T-helper 1 cell (primary cell): Measurements from ENCODE around the gene UBAC2.
A peak's percentile ranks its signal among the peaks of the same experiment; 100 is the strongest.

Experiments used
- DNase-seq, 5 donors: peaks; one replicate each; pipeline ENCODE4 v3.0.0-alpha.2; 2012 to 2020
- total RNA-seq, 4 donors: gene quantifications; one replicate each; lab custom pipeline; 2026; lab: John Stamatoyannopoulos, UW

The UBAC2 gene, protein sequence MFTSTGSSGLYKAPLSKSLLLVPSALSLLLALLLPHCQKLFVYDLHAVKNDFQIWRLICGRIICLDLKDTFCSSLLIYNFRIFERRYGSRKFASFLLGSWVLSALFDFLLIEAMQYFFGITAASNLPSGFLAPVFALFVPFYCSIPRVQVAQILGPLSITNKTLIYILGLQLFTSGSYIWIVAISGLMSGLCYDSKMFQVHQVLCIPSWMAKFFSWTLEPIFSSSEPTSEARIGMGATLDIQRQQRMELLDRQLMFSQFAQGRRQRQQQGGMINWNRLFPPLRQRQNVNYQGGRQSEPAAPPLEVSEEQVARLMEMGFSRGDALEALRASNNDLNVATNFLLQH
- 47.5 to 70.7 (median 55.1) reads per million in 4 donors for total RNA-seq

DNA sequence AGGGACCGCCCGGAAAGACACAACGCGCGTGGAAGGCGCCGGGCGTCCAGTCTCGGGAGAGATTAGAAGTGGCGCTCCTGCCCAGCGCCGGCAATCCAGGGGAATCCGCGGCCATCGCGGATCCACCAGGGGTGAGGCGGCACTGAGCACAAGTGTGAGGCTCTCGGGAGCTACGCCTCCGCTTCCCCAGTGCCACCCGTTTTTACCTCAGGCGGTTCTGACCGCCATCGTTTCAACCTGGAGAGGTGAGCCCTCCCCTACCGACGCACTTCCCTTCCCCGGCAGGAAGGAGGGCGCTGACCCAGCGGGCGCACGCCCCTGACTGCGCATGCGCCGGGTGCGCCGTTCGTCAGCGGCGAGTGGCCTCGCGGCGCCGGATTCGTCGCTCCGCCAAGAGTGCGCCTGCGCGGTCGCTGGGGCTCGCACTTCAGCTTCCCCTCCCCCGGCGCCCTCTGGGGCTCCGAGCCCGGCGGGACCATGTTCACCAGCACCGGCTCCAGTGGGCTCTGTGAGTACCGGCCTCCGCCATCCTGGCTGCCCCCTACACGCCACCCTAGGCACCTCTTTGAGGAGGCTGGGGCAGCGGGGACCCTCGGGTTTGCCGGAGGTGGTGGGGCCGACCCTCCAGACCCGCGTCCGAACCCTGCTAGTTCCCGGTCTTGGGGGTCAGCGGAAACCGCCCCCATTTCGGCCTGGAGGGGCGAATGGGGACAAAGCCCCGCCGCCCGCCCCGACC is at the start of gene UBAC2:
Gene UBAC2 (plus strand): TSS at position 423 of the 736 bp plus-strand sequence. CDS start 55 bp downstream, at position 478.
- DNase-seq = peak; percentile 93 to 99 (median 95)

DNA sequence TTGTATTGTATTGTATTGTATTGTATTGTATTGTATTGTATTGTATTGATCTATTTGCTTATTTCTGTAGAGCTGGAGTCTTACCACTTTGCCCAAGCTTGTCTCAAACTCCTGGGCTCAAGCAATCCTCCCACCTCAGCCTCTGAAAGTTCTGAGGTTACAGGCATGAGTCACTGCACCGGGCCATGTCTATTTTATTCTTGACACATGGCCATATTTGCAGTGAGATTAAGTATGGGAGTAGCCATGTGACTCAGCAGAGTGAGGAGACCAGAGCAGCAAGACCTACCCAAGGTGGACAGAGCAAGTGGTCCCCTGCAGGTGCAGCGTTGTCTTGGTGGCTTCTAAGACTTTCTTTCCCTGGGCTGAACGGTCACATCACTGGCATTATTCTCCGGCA is 49.1 kb upstream of the UBAC2 start:
- peak in 1 of 5 donors; percentile 49 for DNase-seq

DNA sequence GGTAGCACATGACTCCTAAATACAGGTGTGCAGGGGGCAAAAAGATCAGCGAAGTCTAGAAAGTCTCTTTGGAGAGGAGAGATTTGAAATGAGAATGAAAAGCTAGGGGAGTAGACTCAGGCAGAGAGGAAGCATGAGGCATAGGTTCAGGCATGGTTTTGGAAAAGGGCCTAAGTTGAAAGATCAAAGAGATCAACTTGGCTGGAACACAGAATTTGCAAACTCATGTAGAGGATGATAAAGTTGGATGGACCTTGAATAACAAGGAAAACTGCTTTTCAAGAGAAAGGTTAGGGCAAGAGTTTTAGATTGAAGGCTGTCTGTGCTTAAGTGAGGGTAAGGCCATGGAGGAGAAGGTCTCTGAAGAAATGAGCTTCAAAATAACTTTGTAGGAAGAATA is 47.4 kb upstream of the UBAC2 start:
- DNase-seq = no peak

DNA sequence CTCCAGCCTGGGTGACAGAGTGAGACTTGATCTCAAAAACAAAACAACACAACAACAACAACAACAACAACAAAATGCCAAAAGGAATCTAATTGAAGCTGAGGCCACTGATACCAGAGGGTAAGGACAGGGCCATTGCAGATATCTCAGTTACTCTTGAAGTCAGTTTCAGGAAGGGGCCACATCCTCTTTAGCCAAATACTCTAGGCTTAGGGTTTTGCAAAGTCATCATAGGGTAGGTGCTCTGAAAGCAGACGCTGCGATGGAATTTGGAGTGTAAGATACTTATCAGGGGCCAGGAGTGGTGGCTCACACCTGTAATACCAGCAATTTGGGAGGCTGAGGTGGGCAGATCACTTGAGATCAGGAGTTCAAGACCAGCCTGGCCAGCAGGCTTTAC is 46.6 kb upstream of the UBAC2 start:
- no peak for DNase-seq

DNA sequence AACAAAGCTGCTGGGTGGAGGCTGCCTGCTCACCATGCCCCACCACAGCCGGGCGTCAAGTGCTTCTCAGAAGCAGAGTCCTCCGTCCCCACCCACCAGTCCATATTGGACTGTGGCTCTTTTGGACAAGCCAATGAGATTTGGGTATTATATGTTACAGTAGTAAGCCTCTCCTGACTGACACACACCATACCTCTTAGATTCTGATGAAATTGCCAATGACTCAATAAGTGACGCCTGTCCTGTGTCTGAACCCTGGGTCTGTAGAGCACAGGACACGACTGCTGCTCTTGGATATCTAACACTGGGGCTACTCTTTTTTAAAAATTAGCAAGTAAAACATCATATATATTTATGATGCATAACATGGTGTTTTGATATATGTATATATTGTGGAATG is 44.8 kb upstream of the UBAC2 start:
- no peak for DNase-seq

DNA sequence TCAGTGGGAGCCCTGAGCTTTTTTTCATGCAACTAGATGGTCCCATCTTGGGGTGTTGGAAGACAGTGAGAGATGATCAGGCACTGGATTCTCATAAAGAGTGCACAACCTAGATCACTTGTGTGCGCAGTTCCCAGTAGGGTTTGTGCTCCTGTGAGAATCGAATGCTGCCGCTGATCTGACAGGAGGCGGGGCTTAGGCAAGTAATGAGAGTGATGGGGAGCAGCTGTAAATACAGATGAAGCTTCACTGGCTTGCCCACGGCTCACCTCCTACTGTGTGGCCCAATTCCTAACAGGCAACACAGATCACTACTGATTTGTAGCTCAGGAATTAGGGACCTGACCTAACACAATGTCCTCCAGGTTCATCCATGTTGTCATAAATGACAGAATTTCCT is 43.6 kb upstream of the UBAC2 start:
- DNase-seq = no peak

DNA sequence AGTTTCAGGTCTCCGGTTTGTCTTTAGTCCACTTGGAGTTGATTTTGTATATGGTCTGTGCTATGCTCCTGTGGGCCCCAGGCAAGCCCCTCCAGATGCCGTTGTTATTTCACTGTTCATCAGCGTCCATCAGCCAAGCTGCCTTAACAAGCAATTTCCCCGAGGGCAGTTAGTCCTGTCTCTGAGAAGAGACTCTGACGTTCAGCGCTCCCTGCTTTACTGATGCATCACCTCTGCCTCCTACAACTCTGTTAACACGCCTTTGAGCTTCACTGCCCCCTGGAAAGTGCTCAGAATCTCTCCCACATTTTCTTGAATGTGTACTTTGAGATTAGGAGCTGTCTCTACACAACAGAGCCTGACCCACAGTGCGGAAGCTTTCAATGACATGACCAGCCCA is 41.8 kb upstream of the UBAC2 start:
- no peak for DNase-seq

DNA sequence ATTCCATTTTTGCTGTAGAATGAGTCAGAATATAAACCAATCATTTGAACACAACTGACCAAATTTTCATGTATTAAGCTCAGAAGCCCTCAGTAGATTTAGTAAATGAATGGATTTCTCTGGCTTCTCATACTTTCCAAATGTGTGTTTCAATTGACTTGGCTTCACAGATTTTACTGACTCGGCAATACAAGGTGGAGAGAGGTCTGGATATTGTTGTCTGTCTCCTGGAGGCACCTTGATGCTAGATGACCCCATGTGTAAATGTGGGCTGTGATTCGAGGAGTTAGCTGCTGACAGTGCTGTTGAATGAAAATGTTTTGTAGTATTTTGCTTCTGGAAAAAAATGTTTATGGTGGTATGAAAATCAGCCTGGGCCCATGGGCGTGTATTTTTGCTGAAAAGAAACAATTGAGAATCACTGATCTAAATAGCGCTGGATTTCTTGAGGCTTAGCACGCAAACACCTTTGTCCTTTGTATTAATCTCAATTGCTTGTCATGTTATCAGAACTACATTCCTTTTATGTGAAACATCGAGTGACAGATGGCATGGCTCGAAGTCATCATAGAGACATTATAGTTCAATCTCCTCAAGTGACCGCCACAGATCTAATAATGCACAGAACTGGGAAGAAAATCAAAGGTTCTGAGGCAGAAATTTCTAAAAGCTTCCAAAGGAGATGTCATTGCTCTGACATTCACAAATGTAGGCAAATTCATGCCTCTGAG is 41.2 kb upstream of the UBAC2 start:
- no peak for DNase-seq

DNA sequence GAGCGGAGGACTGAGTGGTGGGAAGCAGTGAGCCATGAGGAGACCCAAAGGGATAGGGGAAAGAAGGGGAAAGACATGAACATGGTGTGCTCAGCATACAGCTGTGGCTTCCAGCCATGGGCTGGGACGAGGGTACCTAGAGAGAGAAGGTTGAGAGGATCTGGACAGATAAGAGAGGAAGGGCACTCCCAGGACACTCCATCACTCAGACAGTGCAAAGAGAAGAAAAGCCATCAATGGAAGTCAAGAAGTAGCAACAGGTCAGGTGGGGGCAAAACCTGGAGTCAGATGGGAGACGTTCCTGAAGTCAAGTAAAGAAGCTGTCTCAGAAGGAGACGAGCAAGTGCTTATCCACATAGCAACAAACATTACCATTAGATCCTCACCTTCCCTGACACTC is 40.2 kb upstream of the UBAC2 start:
- no peak for DNase-seq

DNA sequence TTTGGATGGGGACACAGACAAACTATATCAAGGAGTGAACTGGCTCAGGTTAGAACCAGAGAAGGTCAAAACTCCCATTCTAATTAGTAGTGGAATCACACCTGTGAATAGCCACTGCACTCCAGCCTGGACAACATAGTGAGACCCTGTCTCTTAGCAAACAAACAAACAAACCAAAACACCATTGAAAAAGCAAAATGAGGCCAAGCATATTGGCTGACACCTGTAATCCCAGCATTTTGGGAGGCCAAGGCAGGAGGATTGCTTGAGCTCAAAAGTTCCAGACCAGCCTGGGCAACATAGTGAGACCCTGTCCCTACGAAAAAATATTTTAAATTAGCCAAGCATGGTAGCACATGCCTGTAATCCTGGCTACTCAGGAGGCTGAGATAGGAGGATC is 39.1 kb upstream of the UBAC2 start:
- DNase-seq = no peak

DNA sequence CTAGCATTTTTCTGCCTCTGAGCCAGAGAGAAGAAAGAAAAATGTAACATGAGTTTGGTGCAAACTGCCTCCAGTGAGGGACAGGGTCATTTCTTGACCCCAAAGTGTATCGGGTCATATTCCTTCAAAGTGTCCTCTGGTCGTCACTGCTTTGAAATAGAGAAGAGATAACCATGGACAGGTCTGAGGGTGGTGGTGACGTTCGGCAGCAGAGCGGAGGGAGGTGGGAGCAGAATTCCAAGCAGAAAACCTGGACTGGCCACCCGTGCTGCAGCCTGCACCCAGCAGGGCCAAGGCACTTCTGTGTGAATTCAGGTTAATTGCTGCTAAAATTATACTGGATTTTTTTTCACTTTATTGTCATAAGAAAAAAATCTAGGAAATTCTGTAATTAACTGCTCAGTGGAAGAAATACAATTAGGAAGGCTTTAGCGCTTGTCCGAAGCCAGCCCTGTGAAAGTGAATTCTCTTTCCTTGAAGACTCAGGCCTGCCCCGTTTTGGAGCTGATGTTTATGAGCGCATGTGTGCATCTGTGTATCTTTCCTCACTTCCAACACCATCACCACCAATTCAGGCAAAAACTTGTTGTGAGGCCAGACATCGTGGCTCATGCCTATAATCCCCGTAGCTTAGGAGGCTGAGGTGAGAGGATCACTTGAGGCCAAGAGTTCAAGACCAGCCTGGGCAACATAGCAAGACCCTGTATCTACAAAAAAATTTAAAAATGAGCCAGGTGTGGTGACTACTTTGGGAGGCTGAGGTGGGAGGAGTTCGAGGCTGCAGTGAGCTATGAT is 37.9 kb upstream of the UBAC2 start:
- DNase-seq = no peak

DNA sequence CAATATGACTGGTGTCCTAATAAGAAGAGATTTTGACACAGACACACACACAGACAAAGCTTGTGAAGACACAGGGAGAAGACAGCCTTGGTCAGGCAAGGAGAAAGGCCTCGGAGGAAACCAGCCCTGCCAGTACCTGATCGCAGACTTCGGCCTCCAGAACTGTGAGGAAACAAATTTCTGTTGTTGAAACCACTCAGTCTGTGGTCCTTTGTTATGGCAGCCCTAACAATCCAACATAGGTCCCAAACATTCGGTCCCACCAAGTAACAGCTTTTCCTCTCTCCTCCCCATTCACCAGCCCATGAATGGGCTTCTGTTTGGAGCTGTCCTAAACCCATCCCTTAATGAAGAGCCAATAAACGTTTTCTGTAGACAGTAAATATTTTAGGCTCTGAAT is 36.4 kb upstream of the UBAC2 start:
- DNase-seq = no peak

DNA sequence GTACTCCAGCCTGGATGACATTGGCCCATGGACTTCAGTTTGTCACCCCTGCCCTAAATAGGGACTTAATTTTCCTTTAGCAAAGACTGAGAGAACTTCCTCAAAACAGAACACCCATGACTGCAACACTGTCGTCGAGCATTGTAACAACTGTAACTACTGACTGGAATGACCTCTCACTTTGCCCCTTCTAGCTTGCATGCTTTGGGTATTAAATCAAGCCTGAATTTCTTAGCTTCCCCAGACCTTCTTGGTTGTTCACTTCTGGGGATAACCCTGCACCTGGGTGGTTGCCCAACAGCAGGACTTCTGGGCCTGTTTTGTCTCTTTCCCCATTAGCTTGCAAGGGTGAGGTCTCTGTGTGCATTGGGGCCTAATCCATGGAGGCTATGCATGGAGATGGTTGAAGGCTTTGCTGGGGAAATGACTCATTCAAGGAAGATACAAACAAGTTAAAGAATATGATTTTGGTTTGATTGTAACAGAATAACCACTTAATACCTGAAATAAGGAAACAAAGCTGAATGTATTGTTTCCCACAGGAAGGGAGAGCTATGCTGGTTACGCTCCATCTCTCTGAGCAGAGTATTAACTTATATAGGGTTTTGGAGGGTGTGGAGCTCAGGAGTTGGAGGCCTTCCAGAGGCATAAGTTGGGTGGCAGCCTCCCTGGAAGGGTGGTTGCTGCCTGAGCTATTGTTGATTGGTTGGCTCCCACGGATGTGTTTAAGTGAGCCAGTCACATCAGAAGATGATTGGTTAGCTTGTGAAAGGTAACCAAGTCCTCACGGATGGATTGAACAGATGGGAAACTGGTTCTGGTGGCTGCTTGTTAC is 34.7 kb upstream of the UBAC2 start:
- DNase-seq = no peak

DNA sequence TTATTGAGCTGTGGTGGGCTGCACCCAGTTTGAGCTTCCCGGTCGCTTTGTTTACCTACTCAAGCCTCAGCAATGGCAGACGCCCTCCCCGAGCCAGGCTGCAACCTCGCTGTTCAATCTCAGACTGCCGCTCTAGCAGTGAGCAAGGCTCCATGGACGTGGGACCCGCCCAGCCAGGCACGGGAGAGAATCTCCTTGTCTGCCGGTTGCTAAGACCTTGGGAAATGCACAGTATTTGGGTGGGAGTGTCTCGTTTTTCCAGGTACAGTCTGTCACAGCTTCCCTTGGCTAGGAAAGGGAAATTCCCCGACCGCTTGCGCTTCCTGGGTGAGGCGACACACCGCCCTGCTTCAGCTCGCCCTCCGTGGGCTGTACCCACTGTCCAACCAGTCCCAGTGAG is 27.7 kb upstream of the UBAC2 start:
- DNase-seq = no peak

DNA sequence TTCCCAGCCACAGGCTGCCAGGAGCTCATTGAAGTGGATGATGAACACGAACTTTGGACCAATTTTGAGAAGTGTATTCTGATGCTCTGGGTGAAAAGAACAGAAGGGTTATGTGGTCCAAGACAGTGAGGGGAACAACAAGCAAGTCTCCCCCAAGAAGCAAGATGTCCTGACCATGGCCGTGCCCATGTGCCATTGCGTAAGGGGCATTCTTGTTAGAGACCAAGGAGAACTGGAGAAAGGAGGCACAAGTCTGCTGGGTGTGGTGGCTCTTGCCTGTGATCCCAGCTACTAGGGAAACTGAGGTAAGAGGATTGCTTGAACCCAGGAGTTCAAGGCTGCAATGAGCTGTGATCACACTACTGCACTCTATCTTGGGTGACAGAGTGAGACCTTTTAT is 27.0 kb upstream of the UBAC2 start:
- no peak for DNase-seq

DNA sequence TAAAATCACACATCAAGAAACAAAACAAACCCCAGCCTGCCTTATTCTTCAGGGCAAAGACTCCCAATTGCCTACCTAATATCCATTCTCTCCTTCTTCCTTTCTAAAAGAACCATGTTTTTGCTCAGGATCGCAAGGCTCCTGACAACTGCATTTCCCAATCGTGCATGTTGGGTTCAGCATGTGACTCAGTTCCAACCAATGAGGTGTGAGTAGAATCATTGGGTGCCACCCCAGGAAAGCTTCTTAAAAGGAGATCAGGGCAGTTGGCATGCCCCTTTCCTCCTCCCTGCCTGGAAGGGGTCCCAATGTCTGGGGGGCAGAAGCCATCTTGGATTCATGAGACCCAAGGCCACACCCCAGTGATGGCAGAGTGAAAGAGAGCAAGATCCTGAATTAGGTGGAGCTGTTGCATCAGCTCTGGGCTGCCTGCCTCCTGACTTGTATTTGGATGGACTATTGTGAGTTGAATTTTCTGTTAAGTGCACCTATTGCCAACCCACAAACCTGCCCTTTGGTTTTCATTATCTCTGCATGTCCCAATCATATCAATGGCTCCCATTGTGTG is 26.0 kb upstream of the UBAC2 start:
- no peak for DNase-seq

DNA sequence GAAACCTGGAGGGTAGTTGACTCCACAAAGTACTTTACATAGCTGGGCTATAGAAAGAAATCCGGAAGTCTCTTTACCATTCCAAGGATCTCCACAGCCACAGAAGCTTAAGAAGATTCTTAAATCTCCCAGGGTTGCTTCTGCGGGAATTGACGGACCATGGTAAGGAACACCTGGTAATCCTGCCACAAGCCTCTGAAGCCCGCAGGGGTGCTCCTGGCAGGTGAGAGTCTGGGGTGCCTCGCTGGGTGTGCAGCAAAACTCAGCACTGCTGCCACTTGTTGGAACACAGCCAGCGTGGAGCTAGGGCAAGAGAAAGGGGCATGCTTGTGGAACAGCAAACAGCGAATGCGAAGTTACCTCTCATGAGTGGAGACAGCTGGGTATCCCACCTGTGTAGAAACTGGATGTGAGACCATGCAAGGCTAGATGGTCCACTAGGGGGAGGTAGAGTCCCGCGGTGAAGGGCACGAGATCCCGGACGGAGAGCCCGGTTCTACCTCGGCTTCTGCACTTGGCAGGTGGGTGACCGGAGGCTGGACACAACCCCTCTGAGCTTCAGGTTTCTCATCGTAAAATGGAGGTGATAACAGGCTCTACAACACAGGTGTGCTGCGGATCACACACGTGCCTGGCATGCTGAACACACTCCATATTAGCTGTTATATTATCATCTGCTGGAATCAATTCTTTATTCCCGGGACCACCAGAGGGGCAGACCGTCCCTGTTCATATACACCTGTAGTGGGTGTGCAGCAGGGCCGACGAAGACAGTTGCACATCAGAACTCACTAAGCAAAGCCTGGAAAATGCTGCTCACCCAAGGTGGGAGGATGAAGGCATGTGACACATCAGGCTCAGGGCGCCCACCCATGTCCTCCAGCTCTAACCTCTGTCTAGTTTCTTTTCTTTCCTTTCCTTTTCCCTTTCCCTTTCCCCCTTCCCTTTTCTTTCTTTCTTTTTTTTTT is 24.1 kb upstream of the UBAC2 start:
- peak; percentile 53 to 77 (median 68) for DNase-seq

DNA sequence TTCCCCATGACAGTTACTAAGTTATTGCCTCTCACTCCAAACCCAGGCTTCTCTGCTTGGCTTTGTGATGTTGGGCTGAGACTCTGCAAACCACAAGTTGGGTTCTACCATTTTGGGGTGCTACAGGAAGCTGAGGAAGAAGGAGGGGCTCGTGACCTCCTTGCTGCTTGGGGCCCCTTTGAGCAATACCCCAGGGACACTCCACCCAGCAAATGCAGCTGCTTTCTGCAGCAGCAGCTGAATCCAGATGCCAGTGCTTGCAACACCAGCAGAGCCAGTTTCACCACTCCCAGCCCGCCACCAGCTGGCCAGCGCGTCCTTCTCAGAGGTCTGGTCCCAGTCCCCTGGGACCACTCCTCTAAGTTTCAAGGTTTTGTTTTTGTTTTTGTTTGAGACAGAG is 22.0 kb upstream of the UBAC2 start:
- peak in 1 of 5 donors; percentile 10 for DNase-seq

DNA sequence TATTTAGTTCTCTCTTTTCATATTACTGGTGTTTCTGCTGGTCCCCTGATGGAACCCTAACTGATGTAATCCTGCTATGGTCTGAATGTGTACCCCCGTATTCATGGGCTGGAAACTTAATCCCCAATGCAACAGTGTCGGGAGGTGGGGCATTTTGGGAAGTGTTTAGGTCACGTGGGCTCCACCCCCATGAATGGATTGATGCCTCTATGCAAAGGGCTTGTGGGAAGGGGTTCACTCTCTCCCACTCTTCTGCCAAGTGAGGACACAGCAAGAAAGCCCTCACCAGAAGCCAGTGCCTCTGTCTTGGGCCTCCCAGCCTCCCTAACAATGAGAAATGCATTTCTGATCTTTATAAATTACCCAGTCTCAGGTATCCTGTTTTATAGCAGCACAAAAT is 21.2 kb upstream of the UBAC2 start:
- DNase-seq = no peak

DNA sequence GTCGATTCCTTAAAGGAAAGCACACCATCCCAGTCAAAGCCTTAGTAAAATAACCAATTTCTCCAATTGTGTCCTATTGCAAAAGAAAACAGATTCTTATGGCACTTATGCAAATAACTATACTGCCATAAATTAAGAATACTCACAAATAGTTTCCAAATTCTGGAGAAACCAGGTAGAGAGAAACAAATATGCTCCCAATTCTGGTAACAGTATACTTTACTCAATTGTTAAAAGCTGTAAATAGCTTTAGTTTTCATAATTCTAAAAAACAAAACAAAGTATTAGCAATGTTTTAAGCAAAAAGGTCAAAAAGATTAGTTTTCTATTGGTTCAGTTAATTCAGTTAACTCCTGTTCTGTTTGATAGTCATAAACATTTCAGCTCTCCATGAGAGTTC is 18.2 kb upstream of the UBAC2 start:
- no peak for DNase-seq
